ENCODE data around the gene NGF.
"Not testable (repeated sequence)": the region's sequence is repeated elsewhere in the genome, so short reads cannot be mapped to it uniquely, and the experiment has no call there.

Gene NGF

GRCh38 chr1:115310581-115311473 is 27.2 kb downstream of the NGF start:
- DNase-seq (ENCODE audit: low read depth in 2 of 2): no peak

GRCh38 chr1:115309504-115309903 is 28.5 kb downstream of the NGF start:
- not testable (repeated sequence) for DNase-seq (ENCODE audit: low read depth in 2 of 2)

- DNase-seq (ENCODE audit: low read depth in 2 of 2): no peak
Measured at GRCh38 chr1:115308969-115309368, 29.1 kb downstream of the NGF start.

GRCh38 chr1:115307661-115308060 is 30.4 kb downstream of the NGF start:
- DNase-seq (ENCODE audit: low read depth in 2 of 2): no peak

GRCh38 chr1:115306146-115306545 is 31.9 kb downstream of the NGF start:
- no peak for DNase-seq (ENCODE audit: low read depth in 2 of 2)

- DNase-seq (ENCODE audit: low read depth in 2 of 2): no peak
Measured at GRCh38 chr1:115303364-115303763, 34.7 kb downstream of the NGF start.

GRCh38 chr1:115302390-115302961 is 35.6 kb downstream of the NGF start:
- DNase-seq (ENCODE audit: low read depth in 2 of 2): no peak

GRCh38 chr1:115301438-115302020 is 36.5 kb downstream of the NGF start:
- DNase-seq (ENCODE audit: low read depth in 2 of 2): no peak

GRCh38 chr1:115300087-115300876 is 37.8 kb downstream of the NGF start:
- no peak for DNase-seq (ENCODE audit: low read depth in 2 of 2)

GRCh38 chr1:115299266-115299665 is 38.8 kb downstream of the NGF start:
- DNase-seq (ENCODE audit: low read depth in 2 of 2): no peak

GRCh38 chr1:115296981-115297380 is 41.1 kb downstream of the NGF start:
- no peak for DNase-seq (ENCODE audit: low read depth in 2 of 2)

- no peak for DNase-seq (ENCODE audit: low read depth in 2 of 2)
Measured at GRCh38 chr1:115295904-115296696, 41.9 kb downstream of the NGF start.

- DNase-seq (ENCODE audit: low read depth in 2 of 2): no peak
Measured at GRCh38 chr1:115293899-115294298, 44.1 kb downstream of the NGF start.

- no peak for DNase-seq (ENCODE audit: low read depth in 2 of 2)
Measured at GRCh38 chr1:115293006-115293405, 45.0 kb downstream of the NGF start.

- DNase-seq (ENCODE audit: low read depth in 2 of 2): no peak
Measured at GRCh38 chr1:115291741-115292140, 46.3 kb downstream of the NGF start.

GRCh38 chr1:115289940-115290339 is 48.1 kb downstream of the NGF start:
- no peak for DNase-seq (ENCODE audit: low read depth in 2 of 2)

GRCh38 chr1:115288591-115289198 is 49.4 kb downstream of the NGF start:
- no peak for DNase-seq (ENCODE audit: low read depth in 2 of 2)

GRCh38 chr1:115286431-115287205 is 51.4 kb downstream of the NGF start:
- no peak for DNase-seq (ENCODE audit: low read depth in 2 of 2)

GRCh38 chr1:115284209-115284608 is 53.8 kb downstream of the NGF start:
- no peak for DNase-seq (ENCODE audit: low read depth in 2 of 2)

GRCh38 chr1:115283681-115284146 is 54.3 kb downstream of the NGF start:
- DNase-seq (ENCODE audit: low read depth in 2 of 2): no peak
